Brain microvascular endothelial cell (primary cell): ENCODE measurements around the gene CDC42SE1.
A peak's percentile ranks its signal among the peaks of the same experiment; 100 is the strongest.
"Not testable (repeated sequence)": the region's sequence is repeated elsewhere in the genome, so short reads cannot be mapped to it uniquely, and the experiment has no call there.

Source experiments
- DNase-seq: peaks from one replicate; pipeline ENCODE4 v3.0.0-alpha.2; 2020
- H3K27ac ChIP-seq: fragments of 250-450 bp; sonication (Bioruptor Pico); 2 replicates; pipeline ENCODE4 v1.5.1; 2020; ENCODE audit warnings: mild to moderate bottlenecking, moderate library complexity
- H3K27me3 ChIP-seq: fragments of 250-450 bp; sonication (Bioruptor Pico); replicated peaks from 2 replicates; pipeline ENCODE4 v1.5.1; 2020; ENCODE audit warnings: mild to moderate bottlenecking
- H3K36me3 ChIP-seq: fragments of 250-450 bp; sonication (Bioruptor Pico); replicated peaks from 2 replicates; pipeline ENCODE4 v1.5.1; 2020; ENCODE audit warnings: mild to moderate bottlenecking
- H3K4me3 ChIP-seq: 2 replicates; pipeline ENCODE4 v1.5.1; 2011; ENCODE audit warnings: low read depth, mild to moderate bottlenecking, control low read depth, low read length, moderate library complexity
- in situ Hi-C: cut with HindIII; loops from 2 replicates; pipeline ENCODE4 v1.10.0; 2017; ENCODE audit warnings: low sequenced_read_pairs, low pct_ligation_motif_present
- TF ChIP-seq, protein P1 (sequence below): IDR thresholded peaks from 2 replicates; pipeline ENCODE4 v1.5.1; 2011; ENCODE audit warnings: low read depth, mild to moderate bottlenecking, moderate library complexity, low read length, control low read depth, inconsistent platforms; ENCODE audit errors: missing control alignments

CDC42SE1 gene, protein sequence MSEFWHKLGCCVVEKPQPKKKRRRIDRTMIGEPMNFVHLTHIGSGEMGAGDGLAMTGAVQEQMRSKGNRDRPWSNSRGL

DNA sequence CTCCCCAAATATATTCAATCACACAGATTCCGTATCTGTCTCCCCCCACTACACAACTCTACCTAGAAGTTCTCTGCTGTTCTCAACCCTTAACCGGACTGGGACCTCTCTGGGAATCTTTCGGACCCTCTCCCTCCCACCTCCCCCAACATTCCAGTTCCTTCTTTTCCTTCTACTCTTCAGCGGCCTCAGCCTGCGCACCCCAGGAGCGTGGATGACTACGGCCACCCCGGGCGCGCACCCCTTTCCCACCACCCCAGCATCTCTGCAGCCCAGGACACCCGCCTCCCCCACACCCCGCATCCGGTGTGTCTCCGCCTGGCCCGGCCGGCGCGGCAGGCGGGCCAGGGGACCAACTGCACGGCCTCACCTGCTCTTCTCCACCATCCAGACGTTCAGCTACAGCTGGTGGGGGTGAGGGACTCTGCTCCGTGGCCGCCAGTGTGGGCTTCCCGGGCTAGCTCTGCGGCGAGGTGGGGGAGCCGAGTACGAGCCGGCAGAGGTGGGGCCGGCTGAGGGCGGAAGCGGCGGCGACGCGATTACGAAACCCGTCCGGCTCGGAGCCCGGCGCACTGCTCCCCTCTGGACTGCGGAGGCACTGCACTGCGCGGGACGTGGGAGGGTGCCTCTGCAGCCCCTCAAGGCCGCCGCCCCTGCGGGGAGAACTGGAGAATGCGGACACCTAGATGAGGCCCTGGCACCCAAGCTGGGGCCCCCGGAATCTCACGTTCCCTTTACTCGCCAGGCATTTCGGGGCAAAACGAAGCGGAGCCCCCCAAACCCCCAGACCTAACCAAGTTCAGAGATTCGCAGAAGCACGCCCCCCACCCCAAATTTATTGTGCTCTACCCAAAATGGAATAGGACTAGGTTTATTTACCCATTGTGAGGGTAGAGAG is at the start of gene CDC42SE1:
Gene CDC42SE1 (minus strand): TSS at position 514 of the 898 bp plus-strand sequence. CDS start 3,892 bp downstream, outside the sequence.
- peaks cover 34% of the 10 kb centered on the region for H3K36me3 ChIP-seq
- H3K27me3 ChIP-seq: no peaks in the 10 kb centered on the region
- DNase-seq: peak; percentile 66
- H3K4me3 ChIP-seq: peak within 1 kb of the TSS; percentile 89
- H3K27ac ChIP-seq: peak within 1 kb of the TSS; percentile 90
- in situ Hi-C loops: no loop called here
- TF ChIP-seq, protein P1, sequence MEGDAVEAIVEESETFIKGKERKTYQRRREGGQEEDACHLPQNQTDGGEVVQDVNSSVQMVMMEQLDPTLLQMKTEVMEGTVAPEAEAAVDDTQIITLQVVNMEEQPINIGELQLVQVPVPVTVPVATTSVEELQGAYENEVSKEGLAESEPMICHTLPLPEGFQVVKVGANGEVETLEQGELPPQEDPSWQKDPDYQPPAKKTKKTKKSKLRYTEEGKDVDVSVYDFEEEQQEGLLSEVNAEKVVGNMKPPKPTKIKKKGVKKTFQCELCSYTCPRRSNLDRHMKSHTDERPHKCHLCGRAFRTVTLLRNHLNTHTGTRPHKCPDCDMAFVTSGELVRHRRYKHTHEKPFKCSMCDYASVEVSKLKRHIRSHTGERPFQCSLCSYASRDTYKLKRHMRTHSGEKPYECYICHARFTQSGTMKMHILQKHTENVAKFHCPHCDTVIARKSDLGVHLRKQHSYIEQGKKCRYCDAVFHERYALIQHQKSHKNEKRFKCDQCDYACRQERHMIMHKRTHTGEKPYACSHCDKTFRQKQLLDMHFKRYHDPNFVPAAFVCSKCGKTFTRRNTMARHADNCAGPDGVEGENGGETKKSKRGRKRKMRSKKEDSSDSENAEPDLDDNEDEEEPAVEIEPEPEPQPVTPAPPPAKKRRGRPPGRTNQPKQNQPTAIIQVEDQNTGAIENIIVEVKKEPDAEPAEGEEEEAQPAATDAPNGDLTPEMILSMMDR: peak; percentile 79

DNA sequence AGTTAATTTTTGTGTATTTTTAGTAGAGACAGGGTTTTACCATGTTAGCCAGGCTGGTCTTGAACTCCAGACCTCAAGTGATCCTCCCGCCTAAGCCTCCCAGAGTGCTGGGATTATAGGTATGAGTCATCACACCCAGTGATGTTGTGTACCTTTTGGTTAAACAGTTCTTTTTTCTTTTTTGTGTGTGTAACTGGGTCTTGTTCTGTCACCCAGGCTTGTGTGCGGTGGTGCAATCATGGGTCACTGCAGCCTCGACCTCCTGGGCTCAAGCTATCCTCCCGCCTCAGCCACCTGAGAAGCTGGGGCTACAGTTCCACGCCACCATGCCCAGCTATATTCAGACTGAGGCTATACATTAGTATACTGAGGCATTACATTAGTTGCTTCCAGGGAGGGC is 48.9 kb upstream of the CDC42SE1 start:
- in situ Hi-C loops: no loop called here
- no peak for DNase-seq
- TF ChIP-seq, protein P1: no peak
- H3K36me3 ChIP-seq: no peaks in the 10 kb centered on the region
- no peak overlapping the region for H3K27ac ChIP-seq
- H3K4me3 ChIP-seq: no peak overlapping the region
- H3K27me3 ChIP-seq: no peaks in the 10 kb centered on the region

DNA sequence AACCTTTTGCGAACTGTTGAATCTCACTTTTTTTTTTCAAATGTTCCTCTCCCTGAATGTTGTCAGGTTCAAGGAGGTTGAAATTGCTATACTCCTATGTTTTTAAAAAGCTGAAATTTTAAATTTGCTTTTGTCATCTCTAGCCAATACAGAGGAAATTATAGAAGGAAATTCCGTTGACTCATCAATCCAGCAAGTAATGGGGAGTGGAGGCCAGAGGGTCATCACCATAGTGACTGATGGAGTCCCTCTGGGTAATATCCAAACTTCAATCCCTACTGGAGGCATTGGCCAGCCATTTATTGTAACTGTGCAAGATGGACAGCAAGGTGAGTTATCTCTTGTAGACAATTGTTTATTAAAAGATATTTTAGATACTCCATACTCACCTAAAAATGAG is 47.5 kb upstream of the CDC42SE1 start:
- H3K27me3 ChIP-seq: no peaks in the 10 kb centered on the region
- H3K27ac ChIP-seq: no peak overlapping the region
- TF ChIP-seq, protein P1: no peak
- no peaks in the 10 kb centered on the region for H3K36me3 ChIP-seq
- peak; percentile 62 for DNase-seq
- no peak overlapping the region for H3K4me3 ChIP-seq
- in situ Hi-C loops: no loop called here

DNA sequence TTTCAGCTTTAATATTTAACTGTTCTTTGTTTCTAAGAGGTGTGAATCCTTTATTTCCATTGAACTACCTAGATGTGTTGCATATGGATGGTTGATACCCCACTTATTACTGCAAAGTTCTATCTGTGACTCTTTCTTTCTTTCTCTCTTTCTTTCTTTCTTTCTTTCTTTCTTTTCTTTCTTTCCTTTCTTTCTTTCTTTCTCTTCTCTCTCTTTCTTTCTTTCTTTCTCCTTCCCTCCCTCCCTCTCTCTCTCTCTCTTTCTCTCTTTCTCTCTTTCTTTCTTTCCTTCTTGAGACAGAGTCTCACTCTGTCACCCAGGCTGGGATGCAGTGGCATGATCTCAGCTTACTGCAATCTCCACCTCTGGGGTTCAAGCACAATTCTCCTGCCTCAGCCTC is 45.2 kb upstream of the CDC42SE1 start:
- no peaks in the 10 kb centered on the region for H3K27me3 ChIP-seq
- no peaks in the 10 kb centered on the region for H3K36me3 ChIP-seq
- DNase-seq: no peak
- H3K4me3 ChIP-seq: no peak overlapping the region
- in situ Hi-C loops: no loop called here
- no peak overlapping the region for H3K27ac ChIP-seq
- TF ChIP-seq, protein P1: no peak

DNA sequence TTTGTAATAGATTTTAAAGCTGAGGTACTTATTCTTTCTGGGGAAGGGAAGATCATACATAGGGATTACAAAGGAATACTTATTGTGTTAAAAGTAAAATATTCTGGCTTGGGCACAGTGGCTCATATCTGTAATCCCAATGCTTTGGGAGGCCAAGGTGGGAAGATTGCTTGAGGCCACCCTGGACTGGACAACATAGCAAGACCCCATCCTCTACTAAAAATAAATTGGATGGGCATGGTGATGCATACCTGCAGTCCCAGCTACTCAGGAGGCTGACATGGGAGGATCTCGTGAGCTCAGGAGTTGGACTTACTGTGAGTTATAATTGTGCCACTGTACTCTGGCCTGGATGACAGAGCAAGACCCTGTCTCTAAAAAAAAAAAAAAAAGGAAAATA is 38.7 kb upstream of the CDC42SE1 start:
- Histone ChIP-seq H3K36me3 (no peaks in the 10 kb centered on the region), H3K27me3 (no peaks in the 10 kb centered on the region), H3K27ac (no peak overlapping the region), H3K4me3 (no peak overlapping the region)
- in situ Hi-C loops: no loop called here
- DNase-seq: no peak
- TF ChIP-seq, protein P1: no peak

DNA sequence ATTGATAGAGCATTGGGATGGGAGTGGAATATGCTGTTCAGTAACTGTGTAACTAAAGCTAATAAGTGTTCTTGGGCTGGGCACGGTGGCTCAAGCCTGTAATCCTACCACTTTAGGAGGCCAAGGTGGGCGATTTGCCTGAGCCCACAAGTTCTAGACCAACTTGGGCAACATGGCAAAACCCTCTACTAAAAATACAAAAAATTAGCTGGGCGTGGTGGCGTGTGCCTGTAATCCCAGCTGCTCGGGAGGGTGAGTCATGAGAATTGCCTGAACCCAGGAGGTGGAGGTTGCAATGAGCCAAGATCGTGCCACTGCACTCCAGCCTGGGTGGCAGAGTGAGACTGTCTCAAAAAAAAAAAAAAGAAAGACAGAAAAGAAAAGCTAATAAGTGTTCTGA is 38.0 kb upstream of the CDC42SE1 start:
- H3K27me3 ChIP-seq, DNase-seq, H3K36me3 ChIP-seq, H3K4me3 ChIP-seq, in situ Hi-C loops, H3K27ac ChIP-seq: not testable (repeated sequence)
